PC-3 (cell line): ENCODE data around the gene ZNF189. TPM values are rescaled to one million over a fixed set of nuclear protein-coding genes. Genes with fewer than 3 reads are reported as not detected.
A peak's percentile ranks its signal among the peaks of the same experiment; 100 is the strongest.

Experiments
- ATAC-seq: fragments of 200-7000 bp; cut with Tn5 transposase; 2 replicates; pipeline ENCODE4 v1.9.1; 2020; ENCODE audit warnings: mild to moderate bottlenecking, moderate library complexity
- BruUV-seq: library from RNA; stranded (reverse); fragments of 400-500 nt; replicated peaks from 2 replicates; lab custom pipeline; 2021; lab: Mats Ljungman, UMichigan
- CTCF ChIA-PET: fragments of 300-600 bp; sonication (Branson Sonifier 250); formaldehyde crosslinking; loops from one replicate; lab custom pipeline; 2022; ENCODE audit warnings: antibody characterized with exemption; lab: Charles Lee
- POLR2A ChIA-PET: fragments of 300-600 bp; sonication (Branson Sonifier 250); formaldehyde crosslinking; loops from one replicate; lab custom pipeline; 2022; ENCODE audit warnings: antibody characterized with exemption; ENCODE audit not compliant: unreplicated experiment; lab: Charles Lee
- DNase-seq: peaks from one replicate; pipeline ENCODE4 v3.0.0-alpha.2; 2015
- H2AFZ ChIP-seq: fragments of 300-600 bp; sonication (generic); 2 replicates; pipeline ENCODE4 v1.6.0; 2016; ENCODE audit warnings: antibody characterized with exemption, low read length
- H3F3A ChIP-seq: fragments of 300-600 bp; sonication (generic); one replicate; pipeline ENCODE4 v1.6.0; 2017; ENCODE audit warnings: antibody characterized with exemption, low read length, control low read depth, mild to moderate bottlenecking; ENCODE audit not compliant: unreplicated experiment
- H3K27ac ChIP-seq: fragments of 300-600 bp; sonication (generic); 2 replicates; pipeline ENCODE4 v1.5.1; 2016; ENCODE audit warnings: mild to moderate bottlenecking, low read length
- H3K27me3 ChIP-seq: fragments of 300-600 bp; sonication (generic); 2 replicates; pipeline ENCODE4 v1.6.1; 2016; ENCODE audit warnings: low read length, mixed read lengths
- H3K36me3 ChIP-seq: fragments of 300-600 bp; sonication (generic); 2 replicates; pipeline ENCODE4 v1.6.1; 2016; ENCODE audit warnings: low read depth, mixed run types, low read length, mixed read lengths
- H3K4me1 ChIP-seq: fragments of 300-600 bp; sonication (generic); 2 replicates; pipeline ENCODE4 v1.5.1; 2016; ENCODE audit warnings: low read length; ENCODE audit not compliant: insufficient read depth
- H3K4me2 ChIP-seq: fragments of 300-600 bp; sonication (generic); 2 replicates; pipeline ENCODE4 v1.6.0; 2016; ENCODE audit warnings: low read length
- H3K4me3 ChIP-seq: fragments of 300-600 bp; sonication (generic); 2 replicates; pipeline ENCODE4 v1.5.1; 2016; ENCODE audit warnings: mild to moderate bottlenecking, low read length, mixed read lengths
- H3K79me2 ChIP-seq: fragments of 300-600 bp; sonication (generic); 2 replicates; pipeline ENCODE4 v1.6.1; 2017; ENCODE audit warnings: low read length, mixed read lengths
- H3K9ac ChIP-seq: fragments of 300-600 bp; sonication (generic); 2 replicates; pipeline ENCODE4 v1.6.0; 2016; ENCODE audit warnings: mild to moderate bottlenecking, low read length
- H3K9me2 ChIP-seq: fragments of 300-600 bp; sonication (generic); replicated peaks from 2 replicates; pipeline ENCODE4 v1.6.1; 2016; ENCODE audit warnings: mixed run types, low read length, mixed read lengths
- H3K9me3 ChIP-seq: fragments of 300-600 bp; sonication (generic); 2 replicates; pipeline ENCODE4 v1.6.1; 2016; ENCODE audit warnings: low read length, mixed read lengths
- H4K20me1 ChIP-seq: fragments of 300-600 bp; sonication (generic); 2 replicates; pipeline ENCODE4 v1.6.1; 2016; ENCODE audit warnings: low read length, mixed read lengths
- CTCF ChIP-seq: fragments of 300-600 bp; sonication (generic); conservative IDR thresholded peaks from 2 replicates; pipeline ENCODE4 v1.5.1; 2017; ENCODE audit warnings: antibody characterized with exemption, low read depth, mild to moderate bottlenecking, low read length
- EZH2 ChIP-seq: fragments of 300-600 bp; sonication (generic); IDR thresholded peaks from one replicate; pipeline ENCODE4 v1.6.1; 2017; ENCODE audit warnings: antibody characterized with exemption, mild to moderate bottlenecking, low read length; ENCODE audit not compliant: unreplicated experiment
- EZH2phosphoT487 ChIP-seq: fragments of 300-600 bp; sonication (generic); IDR thresholded peaks from 2 replicates; pipeline ENCODE4 v1.6.1; 2018; ENCODE audit warnings: mild to moderate bottlenecking, antibody characterized with exemption, low read length, borderline replicate concordance
- intact Hi-C: fragments of 100-400 bp; cut with micrococcal nuclease; formaldehyde crosslinking; loops from 2 replicates; pipeline ENCODE4 v1.9.0; 2023
- total RNA-seq: library from RNA; depleted of rRNA; stranded (reverse); fragments of >200 nt; gene quantifications from 2 replicates; pipeline ENCODE4 v1.2.3, GENCODE V29; 2014

ZNF189 gene
- total RNA-seq, 1 experiment from 2014 or later, result 4.5 TPM

- no peaks in the 10 kb centered on the region for H3F3A ChIP-seq
- H3K4me2 ChIP-seq, result no peak overlapping the region
- no peaks in the 10 kb centered on the region for H3K9me2 ChIP-seq
- DNase-seq, result no peak
- CTCF ChIA-PET, result no interaction called here
- no peak for TF ChIP-seq CTCF
- no peak for TF ChIP-seq EZH2phosphoT487
- no peak for TF ChIP-seq EZH2
- peak; percentile 62 for ATAC-seq
- no peak overlapping the region for H3K4me3 ChIP-seq
- H3K27me3 ChIP-seq, result no peaks in the 10 kb centered on the region
- H3K79me2 ChIP-seq, result no peaks in the 10 kb centered on the region
- no peak overlapping the region for H2AFZ ChIP-seq
- no TSS peak for BruUV-seq
- no peaks in the 10 kb centered on the region for H3K36me3 ChIP-seq
- intact Hi-C loops, result no loop called here
- no peak overlapping the region for H3K9ac ChIP-seq
- POLR2A ChIA-PET, result no interaction called here
- no peaks in the 10 kb centered on the region for H3K4me1 ChIP-seq
- H4K20me1 ChIP-seq, result no peaks in the 10 kb centered on the region
- no peak overlapping the region for H3K27ac ChIP-seq
- H3K9me3 ChIP-seq, result no peaks in the 10 kb centered on the region
Measured at GRCh38 chr9:101366038-101366756, 32.5 kb upstream of the ZNF189 start.

- no TSS peak for BruUV-seq
- ChIA-PET POLR2A (no interaction called here), CTCF (no interaction called here)
- no peaks in the 10 kb centered on the region for H3K9me3 ChIP-seq
- TF ChIP-seq EZH2phosphoT487, result no peak
- no peak for TF ChIP-seq EZH2
- TF ChIP-seq CTCF, result no peak
- H3F3A ChIP-seq, result no peaks in the 10 kb centered on the region
- DNase-seq (no peak), ATAC-seq (no peak)
- H2AFZ ChIP-seq, result no peak overlapping the region
- intact Hi-C loops, result no loop called here
- no peak overlapping the region for H3K9ac ChIP-seq
- no peak overlapping the region for H3K4me2 ChIP-seq
- H3K4me3 ChIP-seq, result no peak overlapping the region
- H4K20me1 ChIP-seq, result no peaks in the 10 kb centered on the region
- no peaks in the 10 kb centered on the region for H3K27me3 ChIP-seq
- H3K36me3 ChIP-seq, result no peaks in the 10 kb centered on the region
- no peak overlapping the region for H3K27ac ChIP-seq
- no peaks in the 10 kb centered on the region for H3K4me1 ChIP-seq
- H3K79me2 ChIP-seq, result no peaks in the 10 kb centered on the region
- H3K9me2 ChIP-seq, result no peaks in the 10 kb centered on the region
Measured at GRCh38 chr9:101367323-101367722, 31.3 kb upstream of the ZNF189 start.

- H3K27ac ChIP-seq, result no peak overlapping the region
- H3K79me2 ChIP-seq, result no peaks in the 10 kb centered on the region
- no peak overlapping the region for H2AFZ ChIP-seq
- no peak overlapping the region for H3K4me2 ChIP-seq
- TF ChIP-seq EZH2phosphoT487 (no peak), EZH2 (no peak), CTCF (no peak)
- intact Hi-C loops, result no loop called here
- BruUV-seq, result no TSS peak
- H3K9ac ChIP-seq, result no peak overlapping the region
- H3K9me3 ChIP-seq, result no peaks in the 10 kb centered on the region
- H3K4me3 ChIP-seq, result no peak overlapping the region
- ChIA-PET POLR2A (no interaction called here), CTCF (no interaction called here)
- no peaks in the 10 kb centered on the region for H3F3A ChIP-seq
- no peaks in the 10 kb centered on the region for H3K27me3 ChIP-seq
- H3K4me1 ChIP-seq, result no peaks in the 10 kb centered on the region
- H3K9me2 ChIP-seq, result no peaks in the 10 kb centered on the region
- DNase-seq (no peak), ATAC-seq (no peak)
- no peaks in the 10 kb centered on the region for H4K20me1 ChIP-seq
- no peaks in the 10 kb centered on the region for H3K36me3 ChIP-seq
Measured at GRCh38 chr9:101369286-101369685, 29.4 kb upstream of the ZNF189 start.
